HepG2 (cell line): ENCODE results near the gene DNAJB11. TPM values are rescaled to one million over a fixed set of nuclear protein-coding genes. Genes with fewer than 3 reads are reported as not detected.
"Not testable (repeated sequence)": the region's sequence is repeated elsewhere in the genome, so short reads cannot be mapped to it uniquely, and the experiment has no call there.

ENCODE experiments used
- BCL6 ChIP-seq: IDR thresholded peaks from 2 replicates; pipeline ENCODE4 v1.6.1; 2016; ENCODE audit warnings: missing genetic modification reagents, missing compliant biosample characterization
- BORCS8-MEF2B ChIP-seq: sonication (generic); formaldehyde crosslinking; IDR thresholded peaks from 2 replicates; pipeline ENCODE4 v1.8.0; 2022; ENCODE audit warnings: mild to moderate bottlenecking, missing genetic modification reagents
- CREM ChIP-seq, 2 experiments: sonication (generic) in 1 of 2; formaldehyde crosslinking in 1 of 2; IDR thresholded peaks; 2 replicates each; pipeline versions ENCODE4 v1.4.0 to v1.6.1; 2016 to 2020; ENCODE audit warnings: antibody characterized with exemption in 1 of 2, mild to moderate bottlenecking in 1 of 2, missing genetic modification reagents in 1 of 2
- FOSL2 ChIP-seq: sonication (generic); formaldehyde crosslinking; IDR thresholded peaks from 2 replicates; pipeline ENCODE4 v1.4.0; 2020; ENCODE audit warnings: missing genetic modification reagents
- GATAD1 ChIP-seq: IDR thresholded peaks from 2 replicates; pipeline ENCODE4 v1.6.1; 2016; ENCODE audit warnings: missing genetic modification reagents, missing compliant biosample characterization
- HOXA7 ChIP-seq: sonication (generic); formaldehyde crosslinking; IDR thresholded peaks from 2 replicates; pipeline ENCODE4 v1.8.1; 2022; ENCODE audit warnings: mild to moderate bottlenecking, missing genetic modification reagents, moderate library complexity
- JUN ChIP-seq: sonication (generic); formaldehyde crosslinking; IDR thresholded peaks from 2 replicates; pipeline ENCODE4 v1.4.0; 2020; ENCODE audit warnings: mild to moderate bottlenecking, missing genetic modification reagents
- NONO ChIP-seq, 2 experiments: fragments of 450-650 bp in 1 of 2; sonication (generic) in 1 of 2; formaldehyde crosslinking in 1 of 2; IDR thresholded peaks in 1 of 2; conservative IDR thresholded peaks in 1 of 2; 2 replicates each; pipeline versions ENCODE4 v1.6.1 to v1.8.0; 2017 to 2022; ENCODE audit warnings: mild to moderate bottlenecking in 1 of 2, missing genetic modification reagents in 1 of 2, moderate library complexity in 1 of 2
- NR2F1 ChIP-seq, 2 experiments: fragments of 450-650 bp in 1 of 2; formaldehyde crosslinking in 1 of 2; IDR thresholded peaks; 2 replicates each; pipeline versions ENCODE4 v1.5.0 to v1.6.1; 2016 to 2020; ENCODE audit warnings: mild to moderate bottlenecking in 1 of 2, missing compliant biosample characterization in 1 of 2, missing genetic modification reagents in 1 of 2, moderate library complexity in 1 of 2
- SOX13 ChIP-seq, 3 experiments: fragments of 450-650 bp in 1 of 3; sonication (generic) in 1 of 3; formaldehyde crosslinking in 1 of 3; IDR thresholded peaks in 2 of 3; conservative IDR thresholded peaks in 1 of 3; 2 replicates each; pipeline versions ENCODE4 v1.5.0 to v1.6.1; 2016 to 2020; ENCODE audit warnings: antibody characterized with exemption in 1 of 3, mild to moderate bottlenecking in 1 of 3, missing compliant biosample characterization in 1 of 3, missing genetic modification reagents in 1 of 3, moderate library complexity in 1 of 3
- ZNF232 ChIP-seq: sonication (generic); formaldehyde crosslinking; IDR thresholded peaks from 2 replicates; pipeline ENCODE4 v1.4.0; 2020; ENCODE audit warnings: missing genetic modification reagents, borderline replicate concordance
- ZNF607 ChIP-seq: sonication (generic); formaldehyde crosslinking; IDR thresholded peaks from 2 replicates; pipeline ENCODE4 v1.5.1; 2020; ENCODE audit warnings: missing genetic modification reagents, mild to moderate bottlenecking, borderline replicate concordance
- polyA plus RNA-seq, 8 experiments: library from polyadenylated mRNA; depleted of rRNA in 3 of 8; stranded (reverse) in 7 of 8; unstranded in 1 of 8; fragments of >200 nt; fragmentation: Illumina TruSeq in 4 of 8; extraction: Trizol in 4 of 8; gene quantifications; 2 replicates each; pipeline versions ENCODE4 v1.2.1 to v1.2.3, GENCODE V29; 2011 to 2016; ENCODE audit warnings: low read depth in 4 of 8, missing spikeins in 1 of 8, mixed read lengths in 1 of 8; ENCODE audit not compliant: insufficient read depth in 1 of 8
- total RNA-seq, 5 experiments: library from RNA; depleted of rRNA; stranded (reverse); fragments of >200 nt; fragmentation: Illumina TruSeq; extraction: Trizol; gene quantifications; 2 replicates each; pipeline ENCODE4 v1.2.3, GENCODE V29; 2016; ENCODE audit warnings: low read depth in 1 of 5
- TF ChIP-seq, protein P1 (sequence below): sonication (generic); formaldehyde crosslinking; IDR thresholded peaks from 2 replicates; pipeline ENCODE4 v1.4.0; 2020; ENCODE audit warnings: missing genetic modification reagents, borderline replicate concordance
- TF ChIP-seq, protein P2 (sequence below): sonication (generic); formaldehyde crosslinking; IDR thresholded peaks from 2 replicates; pipeline ENCODE4 v1.5.0; 2020; ENCODE audit warnings: missing genetic modification reagents
- TF ChIP-seq, protein P3 (sequence below): sonication (generic); formaldehyde crosslinking; IDR thresholded peaks from 2 replicates; pipeline ENCODE4 v1.8.1; 2022; ENCODE audit warnings: low read depth, mild to moderate bottlenecking, missing genetic modification reagents
- TF ChIP-seq, protein P4 (sequence below): sonication (generic); formaldehyde crosslinking; IDR thresholded peaks from 2 replicates; pipeline ENCODE4 v1.5.0; 2020; ENCODE audit warnings: mild to moderate bottlenecking, missing genetic modification reagents, borderline replicate concordance

Gene DNAJB11
- total and polyA plus RNA-seq, 2 of the 13 experiments (the other 11 are each of a cell fraction or from before 2014, with no cell fraction given): 41.0 to 132 TPM

DNA sequence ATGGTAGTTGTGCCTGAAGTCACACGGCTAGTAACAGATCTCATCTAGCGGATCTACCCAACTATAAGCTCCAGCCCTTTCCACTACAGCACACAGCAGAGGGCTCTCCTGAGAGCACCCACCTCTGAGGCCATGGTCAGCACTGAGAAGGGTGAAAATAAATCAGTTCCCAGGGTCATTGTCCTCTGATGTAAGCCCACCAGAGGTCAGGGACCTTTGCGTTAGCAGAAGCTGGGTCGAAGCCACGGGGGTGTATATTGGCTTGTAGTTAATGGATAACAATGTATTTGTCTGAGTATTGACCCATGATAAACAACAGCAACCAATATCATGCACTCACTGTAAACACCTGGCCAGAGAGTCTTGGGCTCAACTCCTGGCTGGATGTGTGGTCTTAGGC lies 63.7 kb downstream of the DNAJB11 start (continued):
- TF ChIP-seq NR2F1 (CRISPR knock-in tag; IDR thresholded peaks at IDR 0.05) (peak; percentile 98 to 99), CREM (IDR thresholded peaks at IDR 0.05) (peak; percentile 66; the same call in 1 of the 2 replicates), SOX13 (CRISPR knock-in tag; conservative IDR thresholded peaks at IDR 0.05 in 1 of 2, IDR thresholded peaks at IDR 0.05 in 1 of 2) (peak in 1 of 2 experiments; percentile 85; a peak in 2 of 4 replicates), ZNF232 (peak; percentile 68; the same call in 1 of the 2 replicates), BORCS8-MEF2B (CRISPR knock-in tag) (peak; percentile 63; the same call in 1 of the 2 replicates), NONO (CRISPR knock-in tag; conservative IDR thresholded peaks at IDR 0.05) (peak; percentile 74), GATAD1 (CRISPR knock-in tag) (peak; percentile 43; the same call in 1 of the 2 replicates), HOXA7 (CRISPR knock-in tag) (peak; percentile 76; the same call in 1 of the 2 replicates), JUN (CRISPR knock-in tag) (0 out of 2 replicates have a peak, but pooled peaks have one; percentile 56), FOSL2 (CRISPR knock-in tag) (peak; percentile 80), BCL6 (CRISPR knock-in tag) (peak; percentile 87), ZNF607 (CRISPR knock-in tag) (0 out of 2 replicates have a peak, but pooled peaks have one; percentile 39)
- not testable (repeated sequence) for TF ChIP-seq CREM (CRISPR knock-in tag; IDR thresholded peaks at IDR 0.05); SOX13 (IDR thresholded peaks at IDR 0.05); NONO (IDR thresholded peaks at IDR 0.05)
- TF ChIP-seq, protein P1, sequence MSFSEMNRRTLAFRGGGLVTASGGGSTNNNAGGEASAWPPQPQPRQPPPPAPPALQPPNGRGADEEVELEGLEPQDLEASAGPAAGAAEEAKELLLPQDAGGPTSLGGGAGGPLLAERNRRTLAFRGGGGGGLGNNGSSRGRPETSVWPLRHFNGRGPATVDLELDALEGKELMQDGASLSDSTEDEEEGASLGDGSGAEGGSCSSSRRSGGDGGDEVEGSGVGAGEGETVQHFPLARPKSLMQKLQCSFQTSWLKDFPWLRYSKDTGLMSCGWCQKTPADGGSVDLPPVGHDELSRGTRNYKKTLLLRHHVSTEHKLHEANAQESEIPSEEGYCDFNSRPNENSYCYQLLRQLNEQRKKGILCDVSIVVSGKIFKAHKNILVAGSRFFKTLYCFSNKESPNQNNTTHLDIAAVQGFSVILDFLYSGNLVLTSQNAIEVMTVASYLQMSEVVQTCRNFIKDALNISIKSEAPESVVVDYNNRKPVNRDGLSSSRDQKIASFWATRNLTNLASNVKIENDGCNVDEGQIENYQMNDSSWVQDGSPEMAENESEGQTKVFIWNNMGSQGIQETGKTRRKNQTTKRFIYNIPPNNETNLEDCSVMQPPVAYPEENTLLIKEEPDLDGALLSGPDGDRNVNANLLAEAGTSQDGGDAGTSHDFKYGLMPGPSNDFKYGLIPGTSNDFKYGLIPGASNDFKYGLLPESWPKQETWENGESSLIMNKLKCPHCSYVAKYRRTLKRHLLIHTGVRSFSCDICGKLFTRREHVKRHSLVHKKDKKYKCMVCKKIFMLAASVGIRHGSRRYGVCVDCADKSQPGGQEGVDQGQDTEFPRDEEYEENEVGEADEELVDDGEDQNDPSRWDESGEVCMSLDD (CRISPR knock-in tag): 0 out of 2 replicates have a peak, but pooled peaks have one; percentile 39
- TF ChIP-seq, protein P2, sequence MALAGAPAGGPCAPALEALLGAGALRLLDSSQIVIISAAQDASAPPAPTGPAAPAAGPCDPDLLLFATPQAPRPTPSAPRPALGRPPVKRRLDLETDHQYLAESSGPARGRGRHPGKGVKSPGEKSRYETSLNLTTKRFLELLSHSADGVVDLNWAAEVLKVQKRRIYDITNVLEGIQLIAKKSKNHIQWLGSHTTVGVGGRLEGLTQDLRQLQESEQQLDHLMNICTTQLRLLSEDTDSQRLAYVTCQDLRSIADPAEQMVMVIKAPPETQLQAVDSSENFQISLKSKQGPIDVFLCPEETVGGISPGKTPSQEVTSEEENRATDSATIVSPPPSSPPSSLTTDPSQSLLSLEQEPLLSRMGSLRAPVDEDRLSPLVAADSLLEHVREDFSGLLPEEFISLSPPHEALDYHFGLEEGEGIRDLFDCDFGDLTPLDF (CRISPR knock-in tag): 0 out of 2 replicates have a peak, but pooled peaks have one; percentile 25
- TF ChIP-seq, protein P3, sequence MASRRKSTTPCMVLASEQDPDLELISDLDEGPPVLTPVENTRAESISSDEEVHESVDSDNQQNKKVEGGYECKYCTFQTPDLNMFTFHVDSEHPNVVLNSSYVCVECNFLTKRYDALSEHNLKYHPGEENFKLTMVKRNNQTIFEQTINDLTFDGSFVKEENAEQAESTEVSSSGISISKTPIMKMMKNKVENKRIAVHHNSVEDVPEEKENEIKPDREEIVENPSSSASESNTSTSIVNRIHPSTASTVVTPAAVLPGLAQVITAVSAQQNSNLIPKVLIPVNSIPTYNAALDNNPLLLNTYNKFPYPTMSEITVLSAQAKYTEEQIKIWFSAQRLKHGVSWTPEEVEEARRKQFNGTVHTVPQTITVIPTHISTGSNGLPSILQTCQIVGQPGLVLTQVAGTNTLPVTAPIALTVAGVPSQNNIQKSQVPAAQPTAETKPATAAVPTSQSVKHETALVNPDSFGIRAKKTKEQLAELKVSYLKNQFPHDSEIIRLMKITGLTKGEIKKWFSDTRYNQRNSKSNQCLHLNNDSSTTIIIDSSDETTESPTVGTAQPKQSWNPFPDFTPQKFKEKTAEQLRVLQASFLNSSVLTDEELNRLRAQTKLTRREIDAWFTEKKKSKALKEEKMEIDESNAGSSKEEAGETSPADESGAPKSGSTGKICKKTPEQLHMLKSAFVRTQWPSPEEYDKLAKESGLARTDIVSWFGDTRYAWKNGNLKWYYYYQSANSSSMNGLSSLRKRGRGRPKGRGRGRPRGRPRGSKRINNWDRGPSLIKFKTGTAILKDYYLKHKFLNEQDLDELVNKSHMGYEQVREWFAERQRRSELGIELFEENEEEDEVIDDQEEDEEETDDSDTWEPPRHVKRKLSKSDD (CRISPR knock-in tag): peak; percentile 48; the same call in 1 of the 2 replicates
- TF ChIP-seq, protein P4, sequence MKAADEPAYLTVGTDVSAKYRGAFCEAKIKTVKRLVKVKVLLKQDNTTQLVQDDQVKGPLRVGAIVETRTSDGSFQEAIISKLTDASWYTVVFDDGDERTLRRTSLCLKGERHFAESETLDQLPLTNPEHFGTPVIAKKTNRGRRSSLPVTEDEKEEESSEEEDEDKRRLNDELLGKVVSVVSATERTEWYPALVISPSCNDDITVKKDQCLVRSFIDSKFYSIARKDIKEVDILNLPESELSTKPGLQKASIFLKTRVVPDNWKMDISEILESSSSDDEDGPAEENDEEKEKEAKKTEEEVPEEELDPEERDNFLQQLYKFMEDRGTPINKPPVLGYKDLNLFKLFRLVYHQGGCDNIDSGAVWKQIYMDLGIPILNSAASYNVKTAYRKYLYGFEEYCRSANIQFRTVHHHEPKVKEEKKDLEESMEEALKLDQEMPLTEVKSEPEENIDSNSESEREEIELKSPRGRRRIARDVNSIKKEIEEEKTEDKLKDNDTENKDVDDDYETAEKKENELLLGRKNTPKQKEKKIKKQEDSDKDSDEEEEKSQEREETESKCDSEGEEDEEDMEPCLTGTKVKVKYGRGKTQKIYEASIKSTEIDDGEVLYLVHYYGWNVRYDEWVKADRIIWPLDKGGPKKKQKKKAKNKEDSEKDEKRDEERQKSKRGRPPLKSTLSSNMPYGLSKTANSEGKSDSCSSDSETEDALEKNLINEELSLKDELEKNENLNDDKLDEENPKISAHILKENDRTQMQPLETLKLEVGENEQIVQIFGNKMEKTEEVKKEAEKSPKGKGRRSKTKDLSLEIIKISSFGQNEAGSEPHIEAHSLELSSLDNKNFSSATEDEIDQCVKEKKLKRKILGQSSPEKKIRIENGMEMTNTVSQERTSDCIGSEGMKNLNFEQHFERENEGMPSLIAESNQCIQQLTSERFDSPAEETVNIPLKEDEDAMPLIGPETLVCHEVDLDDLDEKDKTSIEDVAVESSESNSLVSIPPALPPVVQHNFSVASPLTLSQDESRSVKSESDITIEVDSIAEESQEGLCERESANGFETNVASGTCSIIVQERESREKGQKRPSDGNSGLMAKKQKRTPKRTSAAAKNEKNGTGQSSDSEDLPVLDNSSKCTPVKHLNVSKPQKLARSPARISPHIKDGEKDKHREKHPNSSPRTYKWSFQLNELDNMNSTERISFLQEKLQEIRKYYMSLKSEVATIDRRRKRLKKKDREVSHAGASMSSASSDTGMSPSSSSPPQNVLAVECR (CRISPR knock-in tag): peak; percentile 47; the same call in 1 of the 2 replicates
